ENCODE data around the gene ZNF775.

Gene ZNF775

GRCh38 chr7:150346922-150347321, 32.2 kb upstream of the ZNF775 start:
- FAIRE-seq, result no peak

GRCh38 chr7:150351587-150352194, 27.4 kb upstream of the ZNF775 start:
- FAIRE-seq, result no peak

GRCh38 chr7:150355666-150356059, 23.5 kb upstream of the ZNF775 start:
- FAIRE-seq, result no peak

- FAIRE-seq, result no peak
Measured at GRCh38 chr7:150356265-150356897, 22.7 kb upstream of the ZNF775 start.

- FAIRE-seq, result no peak
Measured at GRCh38 chr7:150357270-150357669, 21.9 kb upstream of the ZNF775 start.

- FAIRE-seq, result no peak
Measured at GRCh38 chr7:150357771-150358427, 21.2 kb upstream of the ZNF775 start.

GRCh38 chr7:150358433-150358832, 20.7 kb upstream of the ZNF775 start:
- no peak for FAIRE-seq

- FAIRE-seq, result no peak
Measured at GRCh38 chr7:150358988-150359621, 20.0 kb upstream of the ZNF775 start.

- FAIRE-seq, result no peak
Measured at GRCh38 chr7:150359622-150360362, 19.3 kb upstream of the ZNF775 start.

GRCh38 chr7:150360363-150361058, 18.6 kb upstream of the ZNF775 start:
- no peak for FAIRE-seq

GRCh38 chr7:150361402-150361801, 17.7 kb upstream of the ZNF775 start:
- no peak for FAIRE-seq

- no peak for FAIRE-seq
Measured at GRCh38 chr7:150361807-150362621, 17.1 kb upstream of the ZNF775 start.

- no peak for FAIRE-seq
Measured at GRCh38 chr7:150363370-150363769, 15.8 kb upstream of the ZNF775 start.

- no peak for FAIRE-seq
Measured at GRCh38 chr7:150363872-150364271, 15.3 kb upstream of the ZNF775 start.

GRCh38 chr7:150365194-150365593, 13.9 kb upstream of the ZNF775 start:
- no peak for FAIRE-seq

GRCh38 chr7:150365673-150366398, 13.3 kb upstream of the ZNF775 start:
- FAIRE-seq, result no peak

GRCh38 chr7:150367677-150368095, 11.4 kb upstream of the ZNF775 start:
- no peak for FAIRE-seq

- FAIRE-seq, result no peak
Measured at GRCh38 chr7:150368096-150368883, 10.8 kb upstream of the ZNF775 start, which contains the start of gene REPIN1. REPIN1 (plus strand) TSS chr7:150368822; CDS start chr7:150369712, 890 bp downstream.

GRCh38 chr7:150368884-150369747, 10.0 kb upstream of the ZNF775 start:
- no peak for FAIRE-seq
